Progenitor cell of endocrine pancreas (in vitro differentiated cells): ENCODE results near the gene DPP6. TPM values are rescaled to one million over a fixed set of nuclear protein-coding genes. Genes with fewer than 3 reads are reported as not detected.

ENCODE experiments used
- DNase-seq: peaks from one replicate; pipeline ENCODE4 v3.0.0; 2021; ENCODE audit warnings: low spot score; ENCODE audit not compliant: unreplicated experiment
- H3K27ac Mint-ChIP-seq: 2 replicates; pipeline ENCODE4 v1.8.0; 2021; ENCODE audit warnings: mild to moderate bottlenecking, moderate library complexity, mixed read lengths
- H3K27me3 Mint-ChIP-seq: 2 replicates; pipeline ENCODE4 v1.8.0; 2021; ENCODE audit warnings: mixed read lengths
- H3K36me3 Mint-ChIP-seq: 2 replicates; pipeline ENCODE4 v1.8.0; 2022; ENCODE audit warnings: mixed read lengths; ENCODE audit not compliant: insufficient read depth
- H3K4me1 Mint-ChIP-seq: 2 replicates; pipeline ENCODE4 v1.8.0; 2021; ENCODE audit warnings: low read depth, mixed read lengths
- H3K4me3 Mint-ChIP-seq: 2 replicates; pipeline ENCODE4 v1.8.0; 2021; ENCODE audit warnings: low read depth, mild to moderate bottlenecking, moderate library complexity, mixed read lengths
- H3K9me3 Mint-ChIP-seq: 2 replicates; pipeline ENCODE4 v1.8.0; 2021; ENCODE audit warnings: low read depth, mixed read lengths
- CTCF ChIP-seq: fragments of 200-600 bp; sonication (generic); IDR thresholded peaks from one replicate; pipeline ENCODE4 v1.5.0; 2021; ENCODE audit warnings: antibody characterized with exemption, mild to moderate bottlenecking; ENCODE audit not compliant: unreplicated experiment
- total RNA-seq: library from RNA; stranded (reverse); gene quantifications from 2 replicates; pipeline ENCODE4 v1.2.1, GENCODE V29; 2021

DPP6 gene
- total RNA-seq, 1 donor from 2014 or later, result 13.4 TPM

- Mint-ChIP-seq H3K9me3 (peaks cover 10% of the 10 kb centered on the region), H3K4me3 (no peak overlapping the region), H3K4me1 (peaks cover 2% of the 10 kb centered on the region), H3K36me3 (peaks cover 3% of the 10 kb centered on the region), H3K27me3 (no peaks in the 10 kb centered on the region), H3K27ac (no peak overlapping the region)
- TF ChIP-seq CTCF, result no peak
- DNase-seq, result no peak
These were observed 800.0 kb downstream of the DPP6 start for GRCh38 chr7:154852205-154852604.

GRCh38 chr7:154853063-154853726 lies 801.0 kb downstream of the DPP6 start:
- H3K36me3 Mint-ChIP-seq, result peaks cover 3% of the 10 kb centered on the region
- peaks cover 2% of the 10 kb centered on the region for H3K4me1 Mint-ChIP-seq
- peaks cover 10% of the 10 kb centered on the region for H3K9me3 Mint-ChIP-seq
- H3K4me3 Mint-ChIP-seq, result no peak overlapping the region
- no peak for TF ChIP-seq CTCF
- H3K27ac Mint-ChIP-seq, result no peak overlapping the region
- H3K27me3 Mint-ChIP-seq, result no peaks in the 10 kb centered on the region
- no peak for DNase-seq

- Mint-ChIP-seq H3K27me3 (no peaks in the 10 kb centered on the region), H3K27ac (no peak overlapping the region), H3K36me3 (peaks cover 3% of the 10 kb centered on the region), H3K4me1 (peaks cover 2% of the 10 kb centered on the region), H3K9me3 (peaks cover 10% of the 10 kb centered on the region), H3K4me3 (no peak overlapping the region)
- TF ChIP-seq CTCF, result no peak
- no peak for DNase-seq
These were observed 801.5 kb downstream of the DPP6 start for GRCh38 chr7:154853727-154854095.

DNA sequence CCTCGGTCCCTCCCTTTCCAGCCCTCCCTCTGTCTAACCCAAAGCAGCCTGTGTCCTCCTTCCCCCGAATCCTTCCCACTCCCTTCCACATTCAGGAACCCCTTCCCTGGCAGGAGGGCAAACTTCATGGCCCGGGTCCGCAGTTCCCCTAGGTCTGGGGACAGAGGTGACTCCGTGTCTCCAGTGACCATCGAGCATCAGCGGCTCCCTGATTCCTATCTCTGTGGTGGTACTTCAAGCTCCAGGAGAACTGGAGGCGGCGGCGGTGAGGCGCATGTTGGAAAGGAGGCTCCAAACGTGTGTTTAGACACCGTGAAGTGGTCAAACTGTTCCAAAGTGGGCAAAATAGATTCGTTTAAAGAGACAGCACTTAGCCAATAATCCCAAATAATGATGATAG lies 802.6 kb downstream of the DPP6 start:
- DNase-seq, result no peak
- peaks cover 4% of the 10 kb centered on the region for H3K4me1 Mint-ChIP-seq
- no peak overlapping the region for H3K27ac Mint-ChIP-seq
- TF ChIP-seq CTCF, result no peak
- H3K9me3 Mint-ChIP-seq, result peaks cover 5% of the 10 kb centered on the region
- H3K4me3 Mint-ChIP-seq, result no peak overlapping the region
- H3K36me3 Mint-ChIP-seq, result peaks cover 3% of the 10 kb centered on the region
- H3K27me3 Mint-ChIP-seq, result no peaks in the 10 kb centered on the region

DNA sequence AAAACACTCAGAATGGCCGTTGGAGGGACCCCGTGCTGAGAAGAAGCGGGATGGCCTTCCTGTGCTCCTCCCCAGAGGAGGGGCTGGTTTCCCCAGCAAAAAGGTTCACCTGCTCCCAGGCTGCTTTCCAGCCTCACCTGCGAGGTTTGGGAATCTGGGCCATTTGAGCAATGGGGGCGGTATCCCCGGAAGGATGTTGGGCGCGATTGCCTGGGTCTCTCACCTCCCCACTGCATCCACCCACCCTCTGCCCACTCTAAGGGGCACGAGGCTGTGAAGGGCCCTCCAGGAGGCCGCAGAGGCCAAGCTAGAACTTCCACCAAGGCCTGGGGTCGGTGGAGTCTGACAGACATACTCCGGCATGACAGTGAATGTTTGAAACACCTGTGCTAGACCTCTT lies 803.2 kb downstream of the DPP6 start:
- DNase-seq, result no peak
- no peaks in the 10 kb centered on the region for H3K27me3 Mint-ChIP-seq
- H3K4me3 Mint-ChIP-seq, result no peak overlapping the region
- peaks cover 5% of the 10 kb centered on the region for H3K9me3 Mint-ChIP-seq
- no peak for TF ChIP-seq CTCF
- H3K36me3 Mint-ChIP-seq, result peaks cover 3% of the 10 kb centered on the region
- H3K27ac Mint-ChIP-seq, result no peak overlapping the region
- peaks cover 4% of the 10 kb centered on the region for H3K4me1 Mint-ChIP-seq
